ENCODE measurements around the gene ACSS1. TPM values are rescaled to one million over a fixed set of nuclear protein-coding genes. Genes with fewer than 3 reads are reported as not detected.

ACSS1 gene
- total RNA-seq, 1 experiment from 2014 or later = 12.8 TPM

- H3K4me3 ChIP-seq = no peak overlapping the region
- H3K9me3 ChIP-seq (ENCODE audit: insufficient read depth, low read depth) = no peaks in the 10 kb centered on the region
- intact Hi-C loops (cut with micrococcal nuclease; ENCODE audit: unreplicated experiment) = no loop called here
- TF ChIP-seq CTCF (conservative IDR thresholded peaks at IDR 0.05) = no peak
- no peaks in the 10 kb centered on the region for H3K36me3 ChIP-seq (ENCODE audit: low read depth)
- H2AFZ ChIP-seq = no peak overlapping the region
- ChIA-PET POLR2A (ENCODE audit: unreplicated experiment) (no interaction called here), CTCF (no interaction called here)
- no peak overlapping the region for H3K4me2 ChIP-seq
- no peaks in the 10 kb centered on the region for H3K9me2 ChIP-seq (ENCODE audit: insufficient read depth)
- H3K27ac ChIP-seq = no peak overlapping the region
- no peaks in the 10 kb centered on the region for H3K4me1 ChIP-seq (replicated peaks; ENCODE audit: insufficient read depth)
- DNase-seq = no peak
- no TSS peak for BruUV-seq (replicated peaks)
- H4K20me1 ChIP-seq (ENCODE audit: insufficient read depth) = no peaks in the 10 kb centered on the region
- H3F3A ChIP-seq (ENCODE audit: insufficient read depth, low read depth) = no peaks in the 10 kb centered on the region
- H3K79me2 ChIP-seq (ENCODE audit: low read depth) = no peaks in the 10 kb centered on the region
- no peaks in the 10 kb centered on the region for H3K27me3 ChIP-seq (ENCODE audit: insufficient read depth, low read depth)
Observed at GRCh38 chr20:25031241-25031640, 26.7 kb downstream of the ACSS1 start.

GRCh38 chr20:25030649-25031207 is 27.2 kb downstream of the ACSS1 start:
- H3K9me2 ChIP-seq (ENCODE audit: insufficient read depth) = no peaks in the 10 kb centered on the region
- no peak overlapping the region for H3K4me2 ChIP-seq
- H3K27ac ChIP-seq = no peak overlapping the region
- H3F3A ChIP-seq (ENCODE audit: insufficient read depth, low read depth) = no peaks in the 10 kb centered on the region
- no peaks in the 10 kb centered on the region for H3K79me2 ChIP-seq (ENCODE audit: low read depth)
- TF ChIP-seq CTCF (conservative IDR thresholded peaks at IDR 0.05) (no peak), EZH2 (IDR thresholded peaks at IDR 0.05; ENCODE audit: low read depth) (no peak)
- H3K4me1 ChIP-seq (replicated peaks; ENCODE audit: insufficient read depth) = no peaks in the 10 kb centered on the region
- H3K4me3 ChIP-seq = no peak overlapping the region
- no peaks in the 10 kb centered on the region for H3K36me3 ChIP-seq (ENCODE audit: low read depth)
- BruUV-seq (replicated peaks) = no TSS peak
- no peaks in the 10 kb centered on the region for H3K27me3 ChIP-seq (ENCODE audit: insufficient read depth, low read depth)
- no peak overlapping the region for H2AFZ ChIP-seq
- intact Hi-C loops (cut with micrococcal nuclease; ENCODE audit: unreplicated experiment) = no loop called here
- H4K20me1 ChIP-seq (ENCODE audit: insufficient read depth) = no peaks in the 10 kb centered on the region
- no peak for DNase-seq
- ChIA-PET POLR2A (ENCODE audit: unreplicated experiment) (no interaction called here), CTCF (no interaction called here)
- no peaks in the 10 kb centered on the region for H3K9me3 ChIP-seq (ENCODE audit: insufficient read depth, low read depth)

- TF ChIP-seq CTCF (conservative IDR thresholded peaks at IDR 0.05) (no peak), EZH2 (IDR thresholded peaks at IDR 0.05; ENCODE audit: low read depth) (no peak)
- H3K9me2 ChIP-seq (ENCODE audit: insufficient read depth) = no peaks in the 10 kb centered on the region
- intact Hi-C loops (cut with micrococcal nuclease; ENCODE audit: unreplicated experiment) = no loop called here
- ChIA-PET POLR2A (ENCODE audit: unreplicated experiment) (no interaction called here), CTCF (no interaction called here)
- H2AFZ ChIP-seq = no peak overlapping the region
- H3K4me3 ChIP-seq = no peak overlapping the region
- no peaks in the 10 kb centered on the region for H4K20me1 ChIP-seq (ENCODE audit: insufficient read depth)
- H3K4me1 ChIP-seq (replicated peaks; ENCODE audit: insufficient read depth) = no peaks in the 10 kb centered on the region
- H3K36me3 ChIP-seq (ENCODE audit: low read depth) = no peaks in the 10 kb centered on the region
- H3K27me3 ChIP-seq (ENCODE audit: insufficient read depth, low read depth) = no peaks in the 10 kb centered on the region
- H3K4me2 ChIP-seq = no peak overlapping the region
- no peaks in the 10 kb centered on the region for H3K79me2 ChIP-seq (ENCODE audit: low read depth)
- H3F3A ChIP-seq (ENCODE audit: insufficient read depth, low read depth) = no peaks in the 10 kb centered on the region
- DNase-seq = no peak
- BruUV-seq (replicated peaks) = no TSS peak
- no peak overlapping the region for H3K27ac ChIP-seq
- H3K9me3 ChIP-seq (ENCODE audit: insufficient read depth, low read depth) = no peaks in the 10 kb centered on the region
Observed at GRCh38 chr20:25030007-25030648, 27.8 kb downstream of the ACSS1 start.
